ENCODE measurements around the gene AHCYL1. TPM values are rescaled to one million over a fixed set of nuclear protein-coding genes. Genes with fewer than 3 reads are reported as not detected.

The AHCYL1 gene
- total and polyA plus RNA-seq, 4 donors: 24.9 to 40.7 (median 30.3) TPM

DNA sequence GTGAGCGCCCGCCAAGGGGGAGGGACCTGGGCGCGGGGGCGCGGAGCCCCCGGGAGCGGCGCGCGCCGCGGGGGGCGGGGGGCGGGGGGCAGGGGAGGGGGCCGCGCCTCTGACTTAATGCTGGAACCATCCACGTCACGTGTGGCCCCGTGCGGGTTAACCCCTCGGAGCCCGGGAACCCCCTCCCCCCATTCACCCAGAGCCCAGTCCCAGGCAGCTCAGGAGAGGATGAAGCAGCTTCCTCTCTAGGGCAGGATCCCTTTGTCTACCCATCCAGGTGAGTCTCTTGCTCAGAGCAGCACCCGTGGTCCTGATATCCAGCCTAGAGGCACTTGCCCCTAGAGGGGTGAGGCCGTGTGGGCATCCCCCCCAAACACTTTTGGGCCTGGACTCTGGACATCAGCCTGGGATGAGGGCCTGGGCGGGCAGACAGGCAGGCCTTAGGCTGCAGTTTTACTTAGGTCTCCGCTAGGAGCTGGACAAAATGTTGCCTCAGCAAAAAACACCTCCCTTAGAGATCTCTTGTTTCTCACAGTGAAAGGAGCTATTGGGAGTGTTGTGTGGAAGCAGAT lies 86.2 kb downstream of the AHCYL1 start, which contains the start of gene ALX3:
ALX3 (minus strand) TSS at position 2 of the 572 bp plus-strand sequence. CDS start 60 bp downstream, outside the sequence.
- Histone ChIP-seq H3K27me3 (ENCODE audit: control insufficient read depth in 4 of 4, insufficient read depth in 4 of 4, low read length in 3 of 4) (peaks cover 0 to 39% (median 24%) of the 10 kb centered on the region in 4 donors), H3K9me3 (ENCODE audit: control insufficient read depth in 4 of 4, low read length in 3 of 4) (peaks cover 0 to 20% (median 3%) of the 10 kb centered on the region in 4 donors), H3K36me3 (ENCODE audit: control insufficient read depth in 4 of 4, insufficient read depth in 3 of 4, low read depth in 1 of 4, low read length in 3 of 4) (no peaks in the 10 kb centered on the region), H3K4me1 (ENCODE audit: control insufficient read depth in 4 of 4, insufficient read depth in 4 of 4, low read length in 3 of 4) (peaks cover 8 to 20% (median 10%) of the 10 kb centered on the region in 4 donors), H3K27ac (ENCODE audit: low read depth in 1 of 2, low read length in 2 of 2) (no peak within 1 kb of the TSS), H3K9ac (ENCODE audit: low read depth in 1 of 2, low read length in 2 of 2) (no peak within 1 kb of the TSS), H3K4me3 (ENCODE audit: low read depth in 1 of 3, low read length in 3 of 3) (peak within 1 kb of the TSS in 1 of 3 donors; percentile 36)
- DNase-seq (ENCODE audit: low spot score): no peak
- TF ChIP-seq JUND (IDR thresholded peaks at IDR 0.05): no peak
- TF ChIP-seq, protein P1, sequence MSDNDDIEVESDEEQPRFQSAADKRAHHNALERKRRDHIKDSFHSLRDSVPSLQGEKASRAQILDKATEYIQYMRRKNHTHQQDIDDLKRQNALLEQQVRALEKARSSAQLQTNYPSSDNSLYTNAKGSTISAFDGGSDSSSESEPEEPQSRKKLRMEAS (IDR thresholded peaks at IDR 0.05): no peak
- TF ChIP-seq FOXA1 (IDR thresholded peaks at IDR 0.05): no peak
- TF ChIP-seq RAD21 (IDR thresholded peaks at IDR 0.05): no peak
- TF ChIP-seq NR2F2 (IDR thresholded peaks at IDR 0.05): no peak
- TF ChIP-seq, protein P2, sequence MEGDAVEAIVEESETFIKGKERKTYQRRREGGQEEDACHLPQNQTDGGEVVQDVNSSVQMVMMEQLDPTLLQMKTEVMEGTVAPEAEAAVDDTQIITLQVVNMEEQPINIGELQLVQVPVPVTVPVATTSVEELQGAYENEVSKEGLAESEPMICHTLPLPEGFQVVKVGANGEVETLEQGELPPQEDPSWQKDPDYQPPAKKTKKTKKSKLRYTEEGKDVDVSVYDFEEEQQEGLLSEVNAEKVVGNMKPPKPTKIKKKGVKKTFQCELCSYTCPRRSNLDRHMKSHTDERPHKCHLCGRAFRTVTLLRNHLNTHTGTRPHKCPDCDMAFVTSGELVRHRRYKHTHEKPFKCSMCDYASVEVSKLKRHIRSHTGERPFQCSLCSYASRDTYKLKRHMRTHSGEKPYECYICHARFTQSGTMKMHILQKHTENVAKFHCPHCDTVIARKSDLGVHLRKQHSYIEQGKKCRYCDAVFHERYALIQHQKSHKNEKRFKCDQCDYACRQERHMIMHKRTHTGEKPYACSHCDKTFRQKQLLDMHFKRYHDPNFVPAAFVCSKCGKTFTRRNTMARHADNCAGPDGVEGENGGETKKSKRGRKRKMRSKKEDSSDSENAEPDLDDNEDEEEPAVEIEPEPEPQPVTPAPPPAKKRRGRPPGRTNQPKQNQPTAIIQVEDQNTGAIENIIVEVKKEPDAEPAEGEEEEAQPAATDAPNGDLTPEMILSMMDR (IDR thresholded peaks at IDR 0.05; ENCODE audit: low read depth, low read length, missing input control): no peak
- TF ChIP-seq FOXA2 (IDR thresholded peaks at IDR 0.05): no peak
- no peak for TF ChIP-seq EGR1 (IDR thresholded peaks at IDR 0.05; ENCODE audit: low read depth in 2 of 2)
- TF ChIP-seq, protein P3, sequence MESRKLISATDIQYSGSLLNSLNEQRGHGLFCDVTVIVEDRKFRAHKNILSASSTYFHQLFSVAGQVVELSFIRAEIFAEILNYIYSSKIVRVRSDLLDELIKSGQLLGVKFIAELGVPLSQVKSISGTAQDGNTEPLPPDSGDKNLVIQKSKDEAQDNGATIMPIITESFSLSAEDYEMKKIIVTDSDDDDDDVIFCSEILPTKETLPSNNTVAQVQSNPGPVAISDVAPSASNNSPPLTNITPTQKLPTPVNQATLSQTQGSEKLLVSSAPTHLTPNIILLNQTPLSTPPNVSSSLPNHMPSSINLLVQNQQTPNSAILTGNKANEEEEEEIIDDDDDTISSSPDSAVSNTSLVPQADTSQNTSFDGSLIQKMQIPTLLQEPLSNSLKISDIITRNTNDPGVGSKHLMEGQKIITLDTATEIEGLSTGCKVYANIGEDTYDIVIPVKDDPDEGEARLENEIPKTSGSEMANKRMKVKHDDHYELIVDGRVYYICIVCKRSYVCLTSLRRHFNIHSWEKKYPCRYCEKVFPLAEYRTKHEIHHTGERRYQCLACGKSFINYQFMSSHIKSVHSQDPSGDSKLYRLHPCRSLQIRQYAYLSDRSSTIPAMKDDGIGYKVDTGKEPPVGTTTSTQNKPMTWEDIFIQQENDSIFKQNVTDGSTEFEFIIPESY (IDR thresholded peaks at IDR 0.05): no peak
- TF ChIP-seq YY1 (IDR thresholded peaks at IDR 0.05): no peak
- TF ChIP-seq GABPA (IDR thresholded peaks at IDR 0.05 in 1 of 2, conservative IDR thresholded peaks at IDR 0.05 in 1 of 2): no peak
- TF ChIP-seq HNF4G (IDR thresholded peaks at IDR 0.05): no peak
- TF ChIP-seq, protein P4, sequence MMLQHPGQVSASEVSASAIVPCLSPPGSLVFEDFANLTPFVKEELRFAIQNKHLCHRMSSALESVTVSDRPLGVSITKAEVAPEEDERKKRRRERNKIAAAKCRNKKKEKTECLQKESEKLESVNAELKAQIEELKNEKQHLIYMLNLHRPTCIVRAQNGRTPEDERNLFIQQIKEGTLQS (IDR thresholded peaks at IDR 0.05): no peak
- TF ChIP-seq HNF4A (conservative IDR thresholded peaks at IDR 0.05): no peak
- no peak for TF ChIP-seq RXRA (IDR thresholded peaks at IDR 0.05)
- 11% methylated on average over 27 of the region's 27 CpGs for WGBS

Other genes starting within 250 kb of the AHCYL1 start
- 10 to 100 TPM in 1 of 2 donors, 1 to 10 TPM in 1; 6.9 to 39.8 TPM for gene GSTM3, start 243.7 kb upstream of the AHCYL1 start, total RNA-seq
- gene GSTM3, start 243.7 kb upstream of the AHCYL1 start, polyA plus RNA-seq: 10 to 100 TPM; 30.1 to 51.5 TPM
- gene EPS8L3, start 220.8 kb upstream of the AHCYL1 start, total RNA-seq: under 1 TPM in 1 of 2 donors, not detected in 1; 0.09 TPM
- under 1 TPM; 0.15 to 0.38 TPM for gene EPS8L3, start 220.8 kb upstream of the AHCYL1 start, polyA plus RNA-seq
- 10 to 100 TPM in 1 of 2 donors, 1 to 10 TPM in 1; 6.3 to 15.2 TPM for gene CSF1, start 73.9 kb upstream of the AHCYL1 start, total RNA-seq
- 10 to 100 TPM; 11.0 to 11.7 TPM for gene CSF1, start 73.9 kb upstream of the AHCYL1 start, polyA plus RNA-seq
- 10 to 100 TPM; 20.5 to 22.8 TPM for gene STRIP1, start 49.9 kb downstream of the AHCYL1 start, total RNA-seq
- gene STRIP1, start 49.9 kb downstream of the AHCYL1 start, polyA plus RNA-seq: 1 to 10 TPM; 5.8 to 6.0 TPM
- not detected for gene ALX3, start 85.9 kb downstream of the AHCYL1 start, total RNA-seq
- gene ALX3, start 85.9 kb downstream of the AHCYL1 start, polyA plus RNA-seq: not detected
- not detected for gene UBL4B, start 127.7 kb downstream of the AHCYL1 start, total RNA-seq
- not detected for gene UBL4B, start 127.7 kb downstream of the AHCYL1 start, polyA plus RNA-seq
- not detected for gene SLC6A17, start 165.7 kb downstream of the AHCYL1 start, total RNA-seq
- gene SLC6A17, start 165.7 kb downstream of the AHCYL1 start, polyA plus RNA-seq: not detected
- 1 to 10 TPM; 1.0 to 2.5 TPM for gene KCNC4, start 225.5 kb downstream of the AHCYL1 start, total RNA-seq
- 1 to 10 TPM in 1 of 2 donors, under 1 TPM in 1; 0.46 to 1.9 TPM for gene KCNC4, start 225.5 kb downstream of the AHCYL1 start, polyA plus RNA-seq